SK-N-SH (cell line): Measurements from ENCODE around the gene FAM227B. TPM values are rescaled to one million over a fixed set of nuclear protein-coding genes. Genes with fewer than 3 reads are reported as not detected.

Source experiments
- CTCF ChIA-PET: fragments of 300-600, 350-600 bp; formaldehyde crosslinking; extraction: SDS; loops from one replicate; lab custom pipeline; 2021; lab: Yijun Ruan, JAX
- POLR2A ChIA-PET: fragments of 350-600 bp; sonication (Branson Sonifier 250); formaldehyde crosslinking; extraction: SDS; loops from one replicate; lab custom pipeline; 2020; ENCODE audit warnings: antibody characterized with exemption, inconsistent platforms; lab: Yijun Ruan, JAX
- DNase-seq: peaks from one replicate; pipeline ENCODE4 v3.0.0; 2012
- H2AFZ ChIP-seq: fragments of 200-600 bp; sonication (generic); 2 replicates; pipeline ENCODE4 v1.8.1; 2016; ENCODE audit warnings: antibody characterized with exemption, mild to moderate bottlenecking, low read depth
- H3F3A ChIP-seq: fragments of 200-600 bp; sonication (generic); replicated peaks from 2 replicates; pipeline ENCODE3; 2016; ENCODE audit warnings: antibody characterized with exemption, mild to moderate bottlenecking; ENCODE audit not compliant: insufficient read depth
- H3K27ac ChIP-seq, 2 experiments: fragments of 200-500 bp in 1 of 2; fragments of 200-600 bp in 1 of 2; sonication (Bioruptor generic) in 1 of 2; sonication (generic), shearing (Covaris generic) in 1 of 2; 2 replicates each; pipeline versions ENCODE4 v1.5.1 to v1.6.1; 2014 to 2016; ENCODE audit warnings: low read depth in 2 of 2, inconsistent platforms in 1 of 2, low read length in 1 of 2, mild to moderate bottlenecking in 1 of 2, mixed read lengths in 1 of 2
- H3K27me3 ChIP-seq: fragments of 200-600 bp; sonication (generic), shearing (Covaris generic); 2 replicates; pipeline ENCODE4 v1.6.1; 2016; ENCODE audit warnings: mixed run types; ENCODE audit not compliant: insufficient read depth
- H3K36me3 ChIP-seq, 2 experiments: fragments of 200-500 bp in 1 of 2; fragments of 200-600 bp in 1 of 2; sonication (Bioruptor generic) in 1 of 2; sonication (generic) in 1 of 2; replicated peaks in 1 of 2; 2 replicates each; pipeline versions ENCODE3 to v1.5.1; 2014 to 2016; ENCODE audit warnings: low read length in 1 of 2, mild to moderate bottlenecking in 1 of 2; ENCODE audit not compliant: insufficient read depth in 2 of 2, control insufficient read depth in 1 of 2
- H3K4me1 ChIP-seq, 2 experiments: fragments of 200-500 bp in 1 of 2; fragments of 200-600 bp in 1 of 2; sonication (Bioruptor generic) in 1 of 2; sonication (generic), shearing (Covaris generic) in 1 of 2; 2 replicates each; pipeline versions ENCODE4 v1.5.1 to v1.6.1; 2014 to 2016; ENCODE audit warnings: low read depth in 1 of 2, low read length in 1 of 2, mixed run types in 1 of 2; ENCODE audit not compliant: insufficient read depth in 2 of 2, control insufficient read depth in 1 of 2
- H3K4me2 ChIP-seq: fragments of 200-600 bp; sonication (generic), shearing (Covaris generic); 2 replicates; pipeline ENCODE4 v1.6.1; 2017; ENCODE audit warnings: mixed run types
- H3K4me3 ChIP-seq, 2 experiments: fragments of 200-500 bp in 1 of 2; fragments of 200-600 bp in 1 of 2; sonication (Bioruptor generic) in 1 of 2; sonication (generic), shearing (Covaris generic) in 1 of 2; 2 replicates each; pipeline versions ENCODE4 v1.5.1 to v1.8.1; 2014 to 2016; ENCODE audit warnings: low read depth in 2 of 2, inconsistent platforms in 1 of 2, low read length in 1 of 2, mild to moderate bottlenecking in 1 of 2, mixed read lengths in 1 of 2, moderate library complexity in 1 of 2
- H3K79me2 ChIP-seq: fragments of 200-600 bp; sonication (generic); 2 replicates; pipeline ENCODE4 v1.8.1; 2017; ENCODE audit warnings: mild to moderate bottlenecking; ENCODE audit not compliant: insufficient read depth
- H3K9ac ChIP-seq: fragments of 200-600 bp; sonication (generic); 2 replicates; pipeline ENCODE4 v1.6.1; 2017; ENCODE audit warnings: mixed run types
- H3K9me2 ChIP-seq: fragments of 200-600 bp; sonication (generic); 2 replicates; pipeline ENCODE4 v1.6.1; 2017; ENCODE audit warnings: mixed run types
- H3K9me3 ChIP-seq: fragments of 200-600 bp; sonication (generic); 2 replicates; pipeline ENCODE4 v1.6.1; 2017; ENCODE audit warnings: mixed run types, mild to moderate bottlenecking, moderate library complexity
- H4K20me1 ChIP-seq: fragments of 200-600 bp; sonication (generic); 2 replicates; pipeline ENCODE4 v1.6.1; 2017; ENCODE audit warnings: mild to moderate bottlenecking, mixed run types; ENCODE audit not compliant: insufficient read depth
- FOXJ3 ChIP-seq: sonication (generic); formaldehyde crosslinking; IDR thresholded peaks from 2 replicates; pipeline ENCODE4 v1.5.1; 2020; ENCODE audit warnings: mild to moderate bottlenecking, missing genetic modification reagents
- MEF2A ChIP-seq: IDR thresholded peaks from 2 replicates; pipeline ENCODE4 v1.4.0; 2012; ENCODE audit warnings: low read depth, borderline replicate concordance
- MXI1 ChIP-seq: IDR thresholded peaks from 2 replicates; pipeline ENCODE4 v1.6.1; 2012; ENCODE audit warnings: mild to moderate bottlenecking, low read depth, low read length, improper control_type of control experiment
- NRF1 ChIP-seq: IDR thresholded peaks from 2 replicates; pipeline ENCODE4 v1.6.1; 2012; ENCODE audit warnings: low read depth, mild to moderate bottlenecking, low read length
- REST ChIP-seq: IDR thresholded peaks from 2 replicates; pipeline ENCODE4 v1.6.1; 2012; ENCODE audit warnings: mild to moderate bottlenecking, low read depth, low read length, moderate library complexity
- RFX5 ChIP-seq: IDR thresholded peaks from 2 replicates; pipeline ENCODE4 v1.6.1; 2012; ENCODE audit warnings: mild to moderate bottlenecking, improper control_type of control experiment, low read length
- TAF1 ChIP-seq: IDR thresholded peaks from 2 replicates; pipeline ENCODE4 v1.6.1; 2012; ENCODE audit warnings: low read depth, mild to moderate bottlenecking, low read length, moderate library complexity, borderline replicate concordance
- USF1 ChIP-seq: IDR thresholded peaks from 2 replicates; pipeline ENCODE4 v1.4.0; 2012; ENCODE audit warnings: low read depth, borderline replicate concordance
- USF2 ChIP-seq: fragments of 150-350 bp; IDR thresholded peaks from 2 replicates; pipeline ENCODE4 v1.6.1; 2017; ENCODE audit warnings: antibody characterized with exemption, low read length, low read depth, borderline replicate concordance
- YY1 ChIP-seq: IDR thresholded peaks from 2 replicates; pipeline ENCODE4 v1.4.0; 2012; ENCODE audit warnings: low read depth, mild to moderate bottlenecking
- WGBS: methylation state at CpG from one replicate; pipeline ENCODE4 v1.1.6; 2017; ENCODE audit warnings: low lambda C conversion rate; 5-methylcytosine and 5-hydroxymethylcytosine counted together
- polyA plus RNA-seq, 3 experiments: library from polyadenylated mRNA; depleted of rRNA; stranded (reverse); fragments of >200 nt; gene quantifications; 2 replicates each; pipeline ENCODE4 v1.2.3, GENCODE V29; 2012

FAM227B gene
- polyA plus RNA-seq, 1 of the 3 experiments (the other 2 are of a cell fraction), result 4.4 TPM

GRCh38 chr15:49343546-49343945, 277.1 kb downstream of the FAM227B start:
- H3K9ac ChIP-seq, result no peak overlapping the region
- H3F3A ChIP-seq, result no peaks in the 10 kb centered on the region
- ChIA-PET POLR2A (no interaction called here), CTCF (no interaction called here)
- no peaks in the 10 kb centered on the region for H3K36me3 ChIP-seq
- H2AFZ ChIP-seq, result no peak overlapping the region
- no peak for TF ChIP-seq RFX5
- no peak for TF ChIP-seq NRF1
- TF ChIP-seq MXI1, result no peak
- TF ChIP-seq YY1, result no peak
- no peaks in the 10 kb centered on the region for H3K9me3 ChIP-seq
- no peaks in the 10 kb centered on the region for H4K20me1 ChIP-seq
- no peaks in the 10 kb centered on the region for H3K9me2 ChIP-seq
- DNase-seq, result no peak
- H3K27ac ChIP-seq, result no peak overlapping the region
- H3K27me3 ChIP-seq, result no peaks in the 10 kb centered on the region
- no peaks in the 10 kb centered on the region for H3K79me2 ChIP-seq
- no peak overlapping the region for H3K4me2 ChIP-seq
- H3K4me3 ChIP-seq, result no peak overlapping the region
- no peaks in the 10 kb centered on the region for H3K4me1 ChIP-seq

- ChIA-PET POLR2A (no interaction called here), CTCF (interaction anchor here (1.3 kb wide), 1 partner anchor 9 kb away, joined by 3 read pairs; no protein-coding TSS in a partner anchor)
- TF ChIP-seq MEF2A (no peak), USF1 (no peak), FOXJ3 (CRISPR knock-in tag) (no peak), TAF1 (no peak), REST (no peak), USF2 (no peak)
Observed at GRCh38 chr15:49339656-49340055, 281.0 kb downstream of the FAM227B start.

More at GRCh38 chr15:49339656-49340055, 281.0 kb downstream of the FAM227B start:
- no peak overlapping the region for H3K4me2 ChIP-seq
- no peak overlapping the region for H3K27ac ChIP-seq
- no peak for DNase-seq
- H4K20me1 ChIP-seq, result no peaks in the 10 kb centered on the region
- no peaks in the 10 kb centered on the region for H3K79me2 ChIP-seq
- no peaks in the 10 kb centered on the region for H3K36me3 ChIP-seq
- H3F3A ChIP-seq, result no peaks in the 10 kb centered on the region
- WGBS, result 83% methylated on average over 9 of the region's 10 CpGs
- H3K9me3 ChIP-seq, result no peaks in the 10 kb centered on the region
- no peaks in the 10 kb centered on the region for H3K9me2 ChIP-seq
- no peaks in the 10 kb centered on the region for H3K4me1 ChIP-seq
- no peak overlapping the region for H2AFZ ChIP-seq
- H3K27me3 ChIP-seq, result no peaks in the 10 kb centered on the region
- H3K4me3 ChIP-seq, result no peak overlapping the region
- H3K9ac ChIP-seq, result no peak overlapping the region
